Spinal cord (tissue), 10 donors: ENCODE data around the gene MSH3. TPM values are rescaled to one million over a fixed set of nuclear protein-coding genes. Genes with fewer than 3 reads are reported as not detected.

Source experiments
- DNase-seq, 6 donors: peaks; one replicate each; pipeline versions ENCODE4 v3.0.0 to v3.0.0-alpha.2; 2013 to 2015; ENCODE audit warnings: low spot score in 6 of 6, low read depth in 4 of 6
- H3K27ac ChIP-seq: one replicate; pipeline ENCODE4 v1.5.1; 2013; ENCODE audit warnings: low read depth, low read length, control low read depth
- H3K27me3 ChIP-seq: one replicate; pipeline ENCODE4 v1.6.1; 2013; ENCODE audit warnings: low read length; ENCODE audit not compliant: control insufficient read depth, insufficient read depth
- H3K36me3 ChIP-seq: one replicate; pipeline ENCODE4 v1.6.1; 2013; ENCODE audit warnings: low read length; ENCODE audit not compliant: control insufficient read depth, insufficient read depth
- H3K4me1 ChIP-seq: one replicate; pipeline ENCODE4 v1.6.1; 2013; ENCODE audit warnings: low read length; ENCODE audit not compliant: control insufficient read depth, insufficient read depth
- H3K4me3 ChIP-seq: one replicate; pipeline ENCODE4 v1.5.1; 2013; ENCODE audit warnings: low read depth, low read length, control low read depth
- H3K9me3 ChIP-seq: one replicate; pipeline ENCODE4 v1.6.1; 2013; ENCODE audit warnings: low read length; ENCODE audit not compliant: control insufficient read depth, insufficient read depth
- WGBS: methylation state at CpG from one replicate; pipeline ENCODE4 v1.1.5; 2013; ENCODE audit warnings: missing lambda C conversion rate; ENCODE audit not compliant: insufficient coverage; 5-methylcytosine and 5-hydroxymethylcytosine counted together
- polyA plus RNA-seq, 2 donors: library from polyadenylated mRNA; unstranded; fragments of 120-200 nt; gene quantifications; one replicate each; pipeline ENCODE4 v1.2.1, GENCODE V29; 2013; ENCODE audit not compliant: insufficient read length in 2 of 2
- total RNA-seq, 2 donors: library from RNA; depleted of rRNA in 1 of 2; stranded (reverse); fragments of 120-200 nt in 1 of 2; fragments of >200 nt in 1 of 2; gene quantifications; one replicate each; pipeline versions ENCODE4 v1.2.3 to v1.2.4, GENCODE V29; 2013 to 2014
- donor health status: healthy.

MSH3 gene
- total and polyA plus RNA-seq, 4 donors, result 9.4 to 29.0 (median 15.9) TPM

- no peaks in the 10 kb centered on the region for H3K27me3 ChIP-seq
- no peaks in the 10 kb centered on the region for H3K4me1 ChIP-seq
- WGBS, result no CpG with 5 or more reads among the region's 1 CpG
- no peaks in the 10 kb centered on the region for H3K36me3 ChIP-seq
- H3K4me3 ChIP-seq, result no peak overlapping the region
- H3K9me3 ChIP-seq, result no peaks in the 10 kb centered on the region
- H3K27ac ChIP-seq, result no peak overlapping the region
- DNase-seq, result peak in 1 of 6 donors; percentile 24
Measured at GRCh38 chr5:80756292-80756691, 101.8 kb downstream of the MSH3 start.

GRCh38 chr5:80757290-80757689 is 102.8 kb downstream of the MSH3 start:
- Histone ChIP-seq H3K27ac (no peak overlapping the region), H3K36me3 (no peaks in the 10 kb centered on the region), H3K4me3 (no peak overlapping the region), H3K9me3 (no peaks in the 10 kb centered on the region), H3K27me3 (no peaks in the 10 kb centered on the region), H3K4me1 (no peaks in the 10 kb centered on the region)
- WGBS, result no CpG with 5 or more reads among the region's 1 CpG
- no peak for DNase-seq

DNA sequence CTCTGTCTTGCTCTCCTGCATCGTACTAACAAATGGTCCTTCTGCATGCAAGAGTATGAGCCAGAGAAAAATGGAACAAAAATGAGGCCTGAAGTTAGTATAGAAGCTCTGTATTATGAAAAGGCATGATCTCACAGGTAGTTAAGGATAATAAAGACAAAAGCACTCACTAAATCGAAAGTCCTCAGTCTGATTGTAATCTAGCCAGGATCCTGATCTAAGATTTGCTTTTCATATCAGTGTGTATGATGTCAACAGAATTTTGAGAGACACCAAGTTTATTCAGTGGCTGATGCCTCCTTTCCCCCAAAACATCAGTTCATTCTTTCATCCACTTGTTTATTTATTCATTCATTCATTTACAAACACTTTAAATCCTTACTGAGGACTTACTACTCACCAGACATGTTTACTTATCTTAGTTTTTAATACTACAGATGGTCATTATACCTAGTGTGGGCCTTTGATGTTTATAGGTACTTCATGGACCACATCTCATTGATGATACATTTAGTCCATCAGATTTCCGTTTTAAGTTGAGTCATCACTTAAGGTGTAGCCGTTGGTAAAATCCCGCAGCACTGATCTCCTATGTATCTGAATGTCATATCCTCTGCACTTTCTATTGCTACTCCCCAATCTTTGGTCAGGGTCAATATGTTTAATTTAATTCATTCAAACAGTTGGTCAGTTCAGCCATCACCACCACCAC is 105.6 kb downstream of the MSH3 start:
- 100% methylated on average over 3 of the region's 5 CpGs for WGBS
- no peaks in the 10 kb centered on the region for H3K36me3 ChIP-seq
- H3K4me1 ChIP-seq, result no peaks in the 10 kb centered on the region
- no peaks in the 10 kb centered on the region for H3K27me3 ChIP-seq
- H3K4me3 ChIP-seq, result no peak overlapping the region
- DNase-seq, result no peak
- no peak overlapping the region for H3K27ac ChIP-seq
- H3K9me3 ChIP-seq, result no peaks in the 10 kb centered on the region

- no CpG with 5 or more reads among the region's 1 CpG for WGBS
- no peak for DNase-seq
- Histone ChIP-seq H3K9me3 (no peaks in the 10 kb centered on the region), H3K27ac (no peak overlapping the region), H3K4me1 (no peaks in the 10 kb centered on the region), H3K4me3 (no peak overlapping the region), H3K27me3 (no peaks in the 10 kb centered on the region), H3K36me3 (no peaks in the 10 kb centered on the region)
Measured at GRCh38 chr5:80760680-80761079, 106.2 kb downstream of the MSH3 start.

GRCh38 chr5:80761176-80761575 is 106.7 kb downstream of the MSH3 start:
- 89% methylated on average over 2 of the region's 5 CpGs for WGBS
- DNase-seq, result no peak
- Histone ChIP-seq H3K4me1 (no peaks in the 10 kb centered on the region), H3K9me3 (no peaks in the 10 kb centered on the region), H3K4me3 (no peak overlapping the region), H3K27me3 (no peaks in the 10 kb centered on the region), H3K27ac (no peak overlapping the region), H3K36me3 (no peaks in the 10 kb centered on the region)

DNA sequence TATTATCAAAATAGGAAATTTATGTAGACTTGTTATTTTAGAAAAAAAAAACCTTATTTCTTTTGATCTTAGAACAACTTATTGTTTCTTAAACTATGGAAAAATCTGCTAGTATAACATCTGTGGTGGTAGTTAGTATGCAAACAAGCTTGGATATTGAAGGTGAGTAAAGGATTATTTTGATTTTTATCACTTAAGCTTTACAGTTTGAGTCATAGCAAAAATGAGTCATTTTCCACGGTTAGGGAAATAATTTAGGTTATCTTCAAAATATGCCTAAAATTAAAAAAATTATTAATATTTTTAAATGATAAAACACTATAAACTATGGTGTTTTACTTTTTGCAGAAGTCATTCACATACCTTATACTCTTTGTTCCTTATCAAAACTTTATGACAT is 107.5 kb downstream of the MSH3 start:
- H3K27me3 ChIP-seq, result no peaks in the 10 kb centered on the region
- WGBS, result no CpG with 5 or more reads among the region's 1 CpG

DNA sequence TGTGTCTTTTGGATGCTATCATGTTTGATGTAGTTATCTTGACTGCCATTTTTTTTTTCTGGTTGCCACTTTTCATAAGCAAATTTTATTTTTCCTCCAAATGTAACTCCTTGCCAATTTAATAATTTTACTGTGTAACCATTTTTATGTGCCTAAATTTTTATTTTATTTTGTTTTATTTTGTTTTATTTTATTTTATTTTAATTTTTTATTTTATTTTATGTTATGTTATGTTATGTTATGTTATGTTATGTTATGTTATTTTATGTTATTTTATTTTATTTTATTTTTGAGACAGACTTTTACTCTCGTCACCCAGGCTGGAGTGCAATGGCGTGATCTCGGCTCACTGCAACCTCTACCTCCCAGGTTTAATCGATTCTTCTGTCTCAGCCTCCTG is 108.1 kb downstream of the MSH3 start:
- H3K4me3 ChIP-seq, result no peak overlapping the region
- no peaks in the 10 kb centered on the region for H3K9me3 ChIP-seq
- H3K27me3 ChIP-seq, result no peaks in the 10 kb centered on the region
- DNase-seq, result no peak
- no peaks in the 10 kb centered on the region for H3K36me3 ChIP-seq
- WGBS, result no CpG with 5 or more reads among the region's 4 CpGs
- no peaks in the 10 kb centered on the region for H3K4me1 ChIP-seq
- H3K27ac ChIP-seq, result no peak overlapping the region

More for the DNA sequence above, 107.5 kb downstream of the MSH3 start:
- Histone ChIP-seq H3K4me3 (no peak overlapping the region), H3K4me1 (no peaks in the 10 kb centered on the region), H3K9me3 (no peaks in the 10 kb centered on the region), H3K27ac (no peak overlapping the region), H3K36me3 (no peaks in the 10 kb centered on the region)
- no peak for DNase-seq

- Histone ChIP-seq H3K4me3 (no peak overlapping the region), H3K27ac (no peak overlapping the region), H3K36me3 (no peaks in the 10 kb centered on the region), H3K27me3 (no peaks in the 10 kb centered on the region), H3K4me1 (no peaks in the 10 kb centered on the region), H3K9me3 (no peaks in the 10 kb centered on the region)
- WGBS, result 92% methylated on average over 2 of the region's 3 CpGs
- no peak for DNase-seq
Measured at GRCh38 chr5:80763211-80763610, 108.8 kb downstream of the MSH3 start.

DNA sequence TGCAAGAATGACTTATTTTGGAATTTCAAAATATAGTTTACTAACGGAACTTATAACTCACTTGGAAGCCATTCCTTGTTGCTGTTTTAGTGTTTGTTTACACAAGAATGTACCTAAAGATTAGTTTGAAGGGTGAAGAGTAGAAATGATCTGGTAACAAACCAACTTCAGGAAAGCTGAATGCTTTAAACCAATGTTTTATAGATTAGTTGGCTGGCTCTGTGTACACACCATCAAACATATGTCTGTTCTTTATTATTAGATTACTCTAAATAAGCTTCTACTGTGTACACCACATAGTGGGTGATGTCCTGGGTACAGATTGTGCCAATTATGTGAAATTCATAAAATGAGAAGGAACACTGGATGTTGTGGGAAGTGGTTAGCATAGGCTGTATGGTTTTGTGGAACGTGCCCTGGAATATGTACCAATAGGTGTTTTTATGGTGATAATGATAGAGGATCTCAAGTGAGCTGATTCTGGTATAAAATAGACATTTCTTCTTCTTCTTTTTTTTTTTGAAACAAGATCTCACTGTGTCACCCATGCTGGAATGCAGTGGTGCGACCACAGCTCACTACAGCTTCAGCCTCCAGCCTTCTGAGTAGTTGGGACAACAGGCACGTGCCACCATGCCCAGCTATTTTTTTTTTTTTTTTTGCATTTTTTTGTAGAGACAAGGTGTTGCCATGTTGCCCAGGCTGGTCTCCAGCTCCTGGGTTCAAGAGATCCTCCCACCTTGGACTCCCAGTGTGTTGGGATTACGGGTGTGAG is 109.6 kb downstream of the MSH3 start:
- 100% methylated on average over 1 of the region's 5 CpGs for WGBS

DNA sequence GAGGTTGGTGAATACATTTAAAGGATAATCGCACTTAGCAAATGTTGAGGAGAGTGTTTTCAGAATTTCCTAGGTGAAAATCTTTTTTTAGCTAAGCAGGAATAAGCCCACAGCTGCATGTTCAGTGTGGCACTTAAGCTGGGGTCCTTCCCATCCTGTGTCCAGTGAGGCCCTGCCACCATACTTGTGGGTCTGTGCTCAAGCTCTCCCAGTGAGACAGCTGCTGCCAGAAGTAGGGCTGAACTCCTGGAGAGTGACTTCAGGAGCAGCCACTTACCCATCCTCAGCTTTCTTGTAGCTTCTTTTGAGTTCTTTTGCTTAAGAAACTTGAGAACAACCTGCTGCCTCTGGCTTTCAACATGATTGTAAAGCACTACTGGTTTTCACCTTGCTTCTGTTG is 110.3 kb downstream of the MSH3 start:
- DNase-seq, result no peak
- no peaks in the 10 kb centered on the region for H3K9me3 ChIP-seq

More for the DNA sequence above, 109.6 kb downstream of the MSH3 start:
- no peak for DNase-seq
- no peaks in the 10 kb centered on the region for H3K9me3 ChIP-seq
- no peaks in the 10 kb centered on the region for H3K36me3 ChIP-seq
- H3K4me3 ChIP-seq, result no peak overlapping the region
- no peaks in the 10 kb centered on the region for H3K27me3 ChIP-seq
- no peak overlapping the region for H3K27ac ChIP-seq
- no peaks in the 10 kb centered on the region for H3K4me1 ChIP-seq

More for the DNA sequence above, 110.3 kb downstream of the MSH3 start:
- Histone ChIP-seq H3K36me3 (no peaks in the 10 kb centered on the region), H3K4me3 (no peak overlapping the region), H3K4me1 (no peaks in the 10 kb centered on the region), H3K27me3 (no peaks in the 10 kb centered on the region), H3K27ac (no peak overlapping the region)
- 100% methylated on average over 1 of the region's 1 CpG for WGBS
